Measurements from ENCODE around the gene MLH3.
"Not testable (repeated sequence)": the region's sequence is repeated elsewhere in the genome, so short reads cannot be mapped to it uniquely, and the experiment has no call there.

Gene MLH3

GRCh38 chr14:75050852-75051555 lies at the start of gene MLH3:
TSS of gene MLH3 (minus strand) at chr14:75051467. CDS start at chr14:75049655, 1,812 bp downstream.
- peak; percentile 80 for DNase-seq (ENCODE audit: low spot score)

GRCh38 chr14:75098682-75099081 lies 47.4 kb upstream of the MLH3 start:
- no peak for DNase-seq (ENCODE audit: low spot score)

- DNase-seq (ENCODE audit: low spot score), result no peak
Observed at GRCh38 chr14:75098212-75098611, 46.9 kb upstream of the MLH3 start.

DNA sequence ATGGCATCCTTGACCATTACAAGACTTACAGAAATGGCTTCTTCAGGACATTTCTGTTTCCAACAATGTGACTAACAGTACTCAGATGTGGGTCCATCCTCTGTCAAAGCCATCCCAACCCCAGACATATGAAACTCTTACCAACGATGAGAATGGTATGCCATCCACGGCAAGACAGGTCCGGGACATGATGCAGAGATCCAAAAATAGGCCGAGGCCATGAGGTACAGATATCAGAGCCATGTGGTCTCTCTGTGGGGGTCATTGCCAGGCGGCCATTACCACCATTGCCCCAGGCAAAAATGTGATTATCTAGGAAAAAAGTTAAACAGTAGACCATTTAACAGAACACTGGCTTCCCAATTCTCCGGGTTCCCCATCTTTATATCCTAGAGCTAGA lies 45.7 kb upstream of the MLH3 start:
- DNase-seq (ENCODE audit: low spot score), result no peak

GRCh38 chr14:75095690-75096089 lies 44.4 kb upstream of the MLH3 start:
- no peak for DNase-seq (ENCODE audit: low spot score)

GRCh38 chr14:75094896-75095295 lies 43.6 kb upstream of the MLH3 start:
- DNase-seq (ENCODE audit: low spot score), result no peak

GRCh38 chr14:75092698-75093097 lies 41.4 kb upstream of the MLH3 start:
- DNase-seq (ENCODE audit: low spot score), result no peak

- DNase-seq (ENCODE audit: low spot score), result no peak
Observed at GRCh38 chr14:75091251-75091650, 40.0 kb upstream of the MLH3 start.

GRCh38 chr14:75090353-75090752 lies 39.1 kb upstream of the MLH3 start:
- DNase-seq (ENCODE audit: low spot score), result no peak

DNA sequence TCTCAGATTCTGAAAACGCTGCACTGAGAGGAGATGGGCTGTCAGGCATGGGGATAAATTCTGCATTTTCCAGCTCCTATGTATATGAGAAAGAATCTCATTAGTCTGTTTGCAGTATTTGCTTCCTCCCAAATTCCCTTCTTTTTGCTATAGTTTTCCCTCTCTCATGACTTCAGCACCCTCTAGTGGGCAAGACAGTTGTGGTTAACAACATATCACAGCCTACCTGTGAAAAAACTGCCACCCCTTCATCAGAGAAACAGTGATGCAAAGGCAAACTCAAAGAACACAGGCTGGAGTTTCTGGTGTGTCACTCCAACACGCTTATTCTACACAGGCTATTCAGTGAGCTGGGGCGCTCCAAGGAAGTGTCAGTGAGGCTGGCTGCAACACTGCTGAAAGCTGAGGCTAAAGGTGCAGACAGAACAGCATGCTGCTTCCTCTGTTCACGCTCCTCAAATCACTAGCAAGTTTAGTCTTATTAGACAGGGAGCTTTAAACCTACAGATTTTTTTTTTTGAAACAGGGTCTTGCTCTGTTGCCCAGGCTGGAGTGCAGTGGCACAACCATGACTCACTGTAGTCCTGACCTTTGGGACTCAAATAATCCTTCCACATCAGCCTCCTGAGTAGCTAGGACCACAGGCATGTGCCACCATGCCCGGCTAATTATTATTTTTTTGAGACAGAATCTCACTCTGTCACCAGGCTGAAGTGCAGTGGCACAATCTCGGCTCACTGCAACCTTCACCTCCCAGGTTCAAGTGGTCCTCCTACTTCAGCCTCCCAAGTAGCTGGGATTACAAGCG lies 37.5 kb upstream of the MLH3 start:
- peak; percentile 79 for DNase-seq (ENCODE audit: low spot score)

DNA sequence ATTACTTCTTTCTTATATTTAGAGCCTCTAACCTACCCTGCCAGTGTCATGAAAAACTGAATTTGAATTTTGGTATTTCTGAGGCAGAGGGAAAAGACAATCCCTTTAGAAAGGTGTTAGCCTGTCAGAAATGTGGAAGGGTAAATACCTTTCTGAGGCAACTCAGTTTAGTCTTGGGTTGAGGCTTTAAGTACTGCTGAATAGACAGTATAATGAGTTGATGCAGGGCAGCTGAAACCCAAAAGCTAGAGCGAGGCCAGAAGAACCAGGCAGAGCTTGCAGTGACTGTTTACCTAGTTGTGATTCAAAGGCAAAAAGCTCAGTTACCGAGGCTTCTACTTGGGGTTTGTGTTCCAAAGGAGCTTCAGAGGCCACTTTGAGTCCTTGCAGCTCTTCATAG lies 36.9 kb upstream of the MLH3 start:
- no peak for DNase-seq (ENCODE audit: low spot score)

- no peak for DNase-seq (ENCODE audit: low spot score)
Observed at GRCh38 chr14:75084513-75084912, 33.2 kb upstream of the MLH3 start.

DNA sequence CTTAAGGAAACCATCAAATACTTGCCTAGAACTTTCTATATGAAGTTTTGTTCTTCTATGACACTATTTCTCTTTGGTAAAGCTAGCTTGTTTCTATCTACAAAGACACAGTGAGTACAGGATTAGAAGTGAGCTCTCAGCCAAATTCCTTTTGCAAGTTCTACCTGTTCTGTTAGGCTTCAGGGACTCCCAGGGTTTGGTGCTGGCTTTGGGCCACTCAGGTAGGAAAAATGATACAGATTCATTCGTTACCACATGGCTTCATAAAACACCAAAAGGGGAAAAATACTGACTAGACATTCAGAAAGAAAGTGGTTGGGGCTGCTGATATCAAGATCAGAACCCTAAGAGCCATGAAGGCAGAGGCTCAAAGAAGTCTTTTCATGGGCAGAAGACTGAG lies 32.0 kb upstream of the MLH3 start:
- DNase-seq (ENCODE audit: low spot score), result no peak

DNA sequence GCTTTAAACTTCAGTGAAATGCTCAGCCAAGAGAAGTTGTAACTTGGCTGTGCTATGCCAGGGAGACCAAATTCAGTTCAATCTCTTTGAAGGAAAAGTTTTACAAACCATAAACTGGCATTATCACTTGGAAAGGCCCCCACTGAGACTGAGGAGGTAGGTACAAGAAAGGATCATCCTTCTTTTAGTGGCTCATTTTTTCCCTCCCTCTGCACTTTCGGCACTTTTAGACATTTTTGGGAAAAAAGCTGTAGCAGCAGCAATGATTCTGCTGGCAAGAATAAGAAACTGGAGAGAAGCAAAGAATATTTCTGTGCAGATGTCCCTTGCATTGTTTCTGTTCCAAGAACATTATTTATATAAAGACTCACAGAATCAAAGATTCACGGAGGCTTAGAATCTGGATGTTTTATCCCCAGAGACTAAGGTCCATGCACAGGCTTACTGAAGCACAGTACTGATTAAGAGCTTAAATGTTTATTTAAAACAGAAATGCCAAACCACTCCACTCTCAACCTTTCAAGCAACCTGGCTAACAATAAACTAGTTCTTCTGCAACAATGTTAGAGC lies 30.5 kb upstream of the MLH3 start:
- DNase-seq (ENCODE audit: low spot score), result no peak

DNA sequence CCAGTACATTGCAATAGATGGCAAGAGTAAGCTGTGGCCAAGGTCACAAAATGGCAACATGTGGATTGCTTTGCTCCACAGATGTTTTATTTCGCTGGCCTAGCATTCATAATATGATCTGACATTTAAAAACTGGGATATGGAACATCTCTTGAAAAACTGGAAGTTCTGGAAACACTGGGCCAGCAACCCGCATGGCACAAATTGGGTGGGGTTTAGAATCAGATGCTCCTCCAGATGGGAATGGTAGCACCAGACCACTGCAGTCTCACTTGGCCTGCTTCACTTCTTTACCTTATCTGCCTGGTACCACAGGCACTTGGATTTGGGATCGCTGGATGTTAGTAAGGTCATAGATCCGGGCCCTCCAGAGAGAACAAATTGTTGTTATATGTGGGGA lies 28.3 kb upstream of the MLH3 start:
- no peak for DNase-seq (ENCODE audit: low spot score)

GRCh38 chr14:75077794-75078193 lies 26.5 kb upstream of the MLH3 start:
- DNase-seq (ENCODE audit: low spot score), result no peak

DNA sequence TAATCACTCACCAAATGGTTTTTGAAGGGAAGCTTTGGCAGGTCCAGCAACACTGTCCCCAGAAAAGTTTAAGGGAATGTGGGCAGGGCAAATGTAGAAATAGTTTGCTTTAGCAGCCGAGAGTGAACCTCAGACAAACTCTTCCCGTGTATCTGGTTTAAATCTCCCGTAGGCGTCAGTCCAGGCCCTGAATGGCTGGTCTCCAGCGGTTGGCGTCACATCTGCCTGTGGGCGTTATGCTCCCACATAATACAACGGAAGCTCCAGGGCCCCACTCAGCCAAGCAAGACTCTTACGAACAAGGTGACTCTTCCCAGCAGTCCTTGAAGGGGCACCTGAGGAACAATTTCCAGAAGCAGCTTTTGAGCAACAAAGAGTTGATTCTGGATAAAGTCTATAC lies 19.1 kb upstream of the MLH3 start:
- no peak for DNase-seq (ENCODE audit: low spot score)

DNA sequence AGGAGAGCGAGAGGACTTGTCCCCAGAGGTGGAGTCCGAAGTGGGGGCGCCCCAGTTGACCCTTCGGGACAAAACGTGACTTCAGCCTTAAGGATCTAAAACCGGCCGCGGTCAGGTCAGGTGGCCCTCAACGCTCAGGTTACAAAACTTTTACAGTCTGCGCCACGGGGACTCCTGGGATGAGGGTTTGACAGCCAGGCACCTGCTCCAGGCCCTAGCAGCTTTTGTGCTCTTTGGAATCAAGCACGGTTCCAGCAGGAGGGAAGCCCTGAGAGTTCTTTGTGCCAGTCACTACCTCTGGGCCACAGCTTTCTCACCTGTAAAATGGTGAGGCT lies 18.5 kb upstream of the MLH3 start:
- DNase-seq (ENCODE audit: low spot score), result no peak

DNA sequence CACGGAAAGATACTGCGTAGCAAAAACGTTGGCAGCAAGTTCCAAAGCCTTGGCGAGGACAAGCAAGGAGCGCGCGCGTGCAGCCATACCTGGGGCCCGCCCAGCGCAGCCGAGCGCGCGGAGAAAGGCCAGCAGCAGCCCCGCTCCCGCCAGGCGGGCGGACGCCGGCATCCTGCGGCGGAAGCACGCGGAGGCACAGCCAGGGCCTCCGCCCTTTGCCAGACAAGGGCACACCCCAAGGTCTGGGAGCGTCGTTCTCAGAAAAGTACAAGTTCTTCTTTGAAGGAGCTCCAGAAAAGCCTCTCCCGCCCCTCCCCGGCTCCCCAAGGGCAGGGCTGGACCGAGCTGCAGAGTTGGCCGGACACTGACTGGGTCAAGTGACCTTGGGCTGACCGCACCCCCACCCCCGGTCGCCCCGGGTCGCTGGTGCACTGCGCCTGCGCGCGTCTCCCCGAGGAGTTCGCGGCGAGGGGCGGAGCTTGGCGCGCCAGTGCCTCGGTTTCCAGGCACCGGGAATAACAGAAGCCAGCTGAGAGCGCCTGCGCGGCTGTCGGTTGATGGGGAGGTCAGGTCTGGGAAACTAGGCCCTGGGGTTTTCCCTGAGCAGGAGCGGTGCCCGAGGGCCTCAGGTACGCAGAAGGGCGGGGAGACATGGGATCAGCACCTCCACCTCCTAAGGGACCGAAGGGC lies 18.0 kb upstream of the MLH3 start, which contains the start of gene ZC2HC1C:
Gene ZC2HC1C, plus strand, starts transcription at position 521 of the 690 bp plus-strand sequence. CDS start 933 bp downstream, outside the sequence.
- peak; percentile 94 for DNase-seq (ENCODE audit: low spot score)

DNA sequence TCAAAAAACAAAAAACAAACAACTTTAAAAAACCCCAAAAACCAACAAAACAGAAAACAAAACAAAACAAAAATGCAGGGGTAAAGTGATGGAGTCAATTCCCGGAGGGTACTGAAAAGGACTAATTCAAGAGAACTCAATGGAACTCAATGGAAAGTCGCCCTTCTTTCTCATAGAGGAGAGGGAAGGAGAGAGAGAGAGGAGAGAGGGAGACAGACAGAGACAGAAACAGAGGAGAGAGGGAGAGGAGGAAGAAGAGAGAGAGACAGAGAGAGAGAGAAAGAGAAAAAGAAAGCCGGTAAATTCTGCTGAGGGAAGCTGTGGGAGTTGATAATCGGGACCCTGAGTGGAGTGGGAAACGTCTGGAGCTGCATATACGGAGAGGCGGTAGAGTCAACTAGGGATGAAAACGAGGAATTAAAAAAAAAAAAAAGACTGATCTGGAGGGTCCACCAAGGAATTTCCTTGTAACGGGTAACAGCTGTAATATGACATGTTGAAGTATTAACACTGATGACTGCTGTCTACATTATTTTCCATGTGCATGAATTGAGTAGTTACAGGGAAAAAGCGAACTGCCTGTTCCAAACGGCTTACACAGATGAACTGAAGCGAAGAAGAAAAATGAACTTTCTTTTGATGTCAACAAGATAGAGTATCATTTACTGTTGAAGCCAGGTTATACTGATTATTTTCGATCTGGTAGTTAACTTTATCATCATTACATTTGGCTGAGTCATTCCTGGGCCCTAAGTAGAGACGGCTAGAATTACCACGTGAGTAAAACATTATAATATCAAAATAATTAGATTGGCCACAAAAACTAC lies 17.2 kb upstream of the MLH3 start:
- DNase-seq (ENCODE audit: low spot score), result peak; percentile 34

DNA sequence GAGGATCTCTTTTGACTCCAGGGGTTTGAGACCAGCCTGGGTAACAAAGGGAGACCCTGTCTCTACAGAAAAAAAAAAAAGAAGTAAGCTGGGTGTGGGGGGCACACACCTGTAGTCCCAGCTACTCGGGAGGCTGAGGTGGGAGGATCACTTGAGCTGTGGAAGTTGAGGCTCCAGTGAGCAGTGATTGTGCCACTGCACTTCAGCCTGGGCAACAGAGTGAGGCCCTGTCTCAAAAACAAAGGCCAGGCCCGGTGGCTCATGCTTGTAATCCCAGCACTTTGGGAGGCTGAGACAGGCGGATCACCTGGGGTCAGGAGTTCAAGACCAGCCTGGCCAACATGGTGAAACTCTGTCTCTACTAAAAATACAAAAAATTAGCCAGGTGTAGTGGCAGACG lies 16.5 kb upstream of the MLH3 start:
- not testable (repeated sequence) for DNase-seq (ENCODE audit: low spot score)

DNA sequence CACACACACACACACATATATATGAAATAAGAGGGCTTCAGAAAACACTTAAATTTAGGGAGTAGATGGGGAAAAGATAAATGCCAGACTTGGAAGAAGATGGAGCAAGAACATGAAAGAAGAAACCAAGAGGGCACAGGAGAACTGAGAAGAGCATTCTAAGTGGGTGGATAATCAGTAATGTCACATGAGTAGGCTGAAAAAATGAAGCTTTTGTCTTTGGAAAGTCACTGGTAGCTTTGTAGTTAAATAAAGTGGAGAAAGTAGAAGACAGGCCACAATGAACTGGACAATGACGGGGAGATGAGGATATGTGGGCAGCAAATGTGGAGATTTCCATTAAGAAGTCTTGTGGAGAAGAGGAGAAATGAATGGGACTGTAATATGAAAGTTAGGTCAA lies 15.9 kb upstream of the MLH3 start:
- peak; percentile 36 for DNase-seq (ENCODE audit: low spot score)

Measured in pons (tissue), 1 donor.